ENCODE measurements around the gene TECPR1. TPM values are rescaled to one million over a fixed set of nuclear protein-coding genes. Genes with fewer than 3 reads are reported as not detected.
"Not testable (repeated sequence)": the region's sequence is repeated elsewhere in the genome, so short reads cannot be mapped to it uniquely, and the experiment has no call there.

The TECPR1 gene
- total and polyA plus RNA-seq, 2 donors (not counting 1 experiment from before 2014, with no cell fraction given): 20.9 to 52.2 TPM

DNA sequence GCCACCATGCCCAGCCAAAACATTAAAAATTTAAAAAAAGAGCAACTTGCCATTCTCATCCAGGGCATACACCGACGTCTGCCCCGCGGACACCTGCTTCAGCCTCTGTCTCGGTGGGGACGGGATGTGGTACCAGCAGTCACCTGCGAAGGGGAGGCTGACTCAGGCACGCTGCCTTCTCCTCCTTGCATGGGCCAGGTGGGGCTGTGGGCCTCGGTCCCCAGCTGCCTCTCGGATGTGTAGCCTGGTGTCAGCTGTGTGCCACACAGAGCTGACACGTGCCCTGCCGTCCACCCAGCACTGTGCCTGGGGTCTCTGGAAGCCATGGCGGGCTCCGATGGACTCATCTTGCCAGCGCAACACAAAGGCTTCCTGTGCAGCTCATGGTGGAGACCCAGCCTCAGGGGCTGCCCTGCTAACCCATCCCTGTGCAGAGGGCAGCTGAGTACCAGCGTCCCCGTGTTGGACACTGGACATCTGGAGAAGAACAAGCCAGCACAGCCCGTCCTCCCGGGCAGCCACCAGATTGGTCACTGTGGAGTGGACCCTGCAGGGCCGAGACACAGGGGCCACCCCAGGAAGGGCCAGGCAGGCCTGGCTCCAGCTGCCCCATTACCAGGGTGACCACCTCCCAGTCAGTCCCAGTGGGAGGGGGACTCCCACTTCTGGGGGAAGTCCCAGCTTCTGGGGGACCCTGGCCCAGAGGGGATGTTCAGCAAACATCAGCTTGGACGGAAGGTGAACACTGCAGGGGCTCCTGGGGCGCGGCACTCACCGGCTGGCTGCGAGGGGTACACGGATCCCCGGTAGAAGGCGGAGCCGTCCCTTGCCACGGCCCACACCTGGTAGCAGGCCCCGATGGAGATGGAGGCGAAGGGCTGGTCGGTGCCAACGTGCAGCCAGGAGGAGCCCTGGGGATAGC is 30.2 kb downstream of the TECPR1 start:
- peaks cover 0 to 50% of the 10 kb centered on the region in 2 experiments for H3K36me3 ChIP-seq (replicated peaks in 1 of 2; ENCODE audit: control extremely low read depth in 1 of 2, control insufficient read depth in 1 of 2, extremely low read depth in 1 of 2, insufficient read depth in 2 of 2, low read length in 1 of 2)
- Mint-ChIP-seq H3K27me3 (peaks cover 3% of the 10 kb centered on the region), H3K9me3 (ENCODE audit: insufficient read depth) (no peaks in the 10 kb centered on the region), H3K4me3 (no peak overlapping the region), H3K27ac (no peak overlapping the region), H3K4me1 (peaks cover 21% of the 10 kb centered on the region)
- intact Hi-C loops (cut with micrococcal nuclease): no loop called here
- H3K79me2 ChIP-seq (ENCODE audit: control insufficient read depth, insufficient read depth, low read length): no peaks in the 10 kb centered on the region
- no peak overlapping the region for H3K4me2 ChIP-seq (replicated peaks; ENCODE audit: low read depth, low read length, poor library complexity, severe bottlenecking)
- WGBS (ENCODE audit: insufficient coverage): 97% methylated on average over 34 of the region's 34 CpGs
- ChIA-PET CTCF (interaction anchor here (1.3 kb wide), 1 partner anchor 53 kb away, joined by 3 read pairs; no protein-coding TSS in a partner anchor), POLR2A (no interaction called here)
- DNase-seq: no peak
- peaks cover 0 to 3% (median 0%) of the 10 kb centered on the region in 4 experiments for H3K27me3 ChIP-seq (replicated peaks in 1 of 4; ENCODE audit: control extremely low read depth in 1 of 4, control insufficient read depth in 3 of 4, insufficient read depth in 4 of 4, low read length in 3 of 4)
- no peak overlapping the region for H3K9ac ChIP-seq (ENCODE audit: low read length)
- no peak overlapping the region for H3K27ac ChIP-seq (ENCODE audit: low read length in 2 of 2)
- no peak overlapping the region for H3K4me3 ChIP-seq (ENCODE audit: control extremely low read depth in 1 of 5, extremely low read depth in 1 of 5, insufficient read depth in 1 of 5, low read depth in 2 of 5, low read length in 4 of 5)
- no peak overlapping the region for H2AFZ ChIP-seq (ENCODE audit: insufficient read depth, low read depth, low read length, poor library complexity, severe bottlenecking)
- no peaks in the 10 kb centered on the region for H3K9me3 ChIP-seq (ENCODE audit: control extremely low read depth in 1 of 3, control insufficient read depth in 2 of 3, insufficient read depth in 1 of 3, low read length in 2 of 3)
- no peak for ATAC-seq (ENCODE audit: low read depth)
- peaks cover 21 to 26% of the 10 kb centered on the region in 2 donors for H3K4me1 ChIP-seq (ENCODE audit: control insufficient read depth in 2 of 2, insufficient read depth in 2 of 2, low read length in 2 of 2)
- H4K20me1 ChIP-seq (ENCODE audit: control insufficient read depth, insufficient read depth, low read length, poor library complexity, severe bottlenecking): peaks cover 44% of the 10 kb centered on the region
- TF ChIP-seq CTCF (IDR thresholded peaks at IDR 0.05) (no peak), EZH2 (IDR thresholded peaks at IDR 0.05; ENCODE audit: borderline replicate concordance, insufficient read depth, low read depth, low read length, poor library complexity, severe bottlenecking) (no peak)

- H3K4me3 ChIP-seq (ENCODE audit: control extremely low read depth in 1 of 5, extremely low read depth in 1 of 5, insufficient read depth in 1 of 5, low read depth in 2 of 5, low read length in 4 of 5); H3K27me3 ChIP-seq (replicated peaks in 1 of 4; ENCODE audit: control extremely low read depth in 1 of 4, control insufficient read depth in 3 of 4, insufficient read depth in 4 of 4, low read length in 3 of 4); H3K27ac Mint-ChIP-seq; H3K9me3 Mint-ChIP-seq (ENCODE audit: insufficient read depth); H3K79me2 ChIP-seq (ENCODE audit: control insufficient read depth, insufficient read depth, low read length); ATAC-seq (ENCODE audit: low read depth); H2AFZ ChIP-seq (ENCODE audit: insufficient read depth, low read depth, low read length, poor library complexity, severe bottlenecking); intact Hi-C loops (cut with micrococcal nuclease); CTCF ChIA-PET; DNase-seq; H3K9ac ChIP-seq (ENCODE audit: low read length); H3K27me3 Mint-ChIP-seq; H3K27ac ChIP-seq (ENCODE audit: low read length in 2 of 2); H3K4me2 ChIP-seq (replicated peaks; ENCODE audit: low read depth, low read length, poor library complexity, severe bottlenecking); H3K9me3 ChIP-seq (ENCODE audit: control extremely low read depth in 1 of 3, control insufficient read depth in 2 of 3, insufficient read depth in 1 of 3, low read length in 2 of 3); POLR2A ChIA-PET: not testable (repeated sequence)
- Histone ChIP-seq H4K20me1 (ENCODE audit: control insufficient read depth, insufficient read depth, low read length, poor library complexity, severe bottlenecking) (peaks cover 58% of the 10 kb centered on the region), H3K36me3 (replicated peaks in 1 of 2; ENCODE audit: control extremely low read depth in 1 of 2, control insufficient read depth in 1 of 2, extremely low read depth in 1 of 2, insufficient read depth in 2 of 2, low read length in 1 of 2) (peaks cover 0 to 42% of the 10 kb centered on the region in 2 experiments), H3K4me1 (ENCODE audit: control insufficient read depth in 2 of 2, insufficient read depth in 2 of 2, low read length in 2 of 2) (peaks cover 21 to 26% of the 10 kb centered on the region in 2 donors)
- H3K4me3 Mint-ChIP-seq: peak overlapping the region; percentile 62
- 64% methylated on average over 3 of the region's 6 CpGs for WGBS (ENCODE audit: insufficient coverage)
- H3K4me1 Mint-ChIP-seq: peaks cover 21% of the 10 kb centered on the region
Measured at GRCh38 chr7:98219382-98219781, 32.6 kb downstream of the TECPR1 start.

All from B cell (primary cell).